ENCODE data around the gene BCL2L1.

The BCL2L1 gene

GRCh38 chr20:31712112-31712553, 10.5 kb downstream of the BCL2L1 start:
- no peak for TF ChIP-seq CTCF (IDR thresholded peaks at IDR 0.05; ENCODE audit: low read depth, low read length)
- no peak for DNase-seq (ENCODE audit: extremely low read depth, low read depth)

- no peak for DNase-seq (ENCODE audit: extremely low read depth, low read depth)
- no peak for TF ChIP-seq CTCF (IDR thresholded peaks at IDR 0.05; ENCODE audit: low read depth, low read length)
Measured at GRCh38 chr20:31711179-31712111, 11.2 kb downstream of the BCL2L1 start.

GRCh38 chr20:31710423-31711108, 12.1 kb downstream of the BCL2L1 start:
- TF ChIP-seq CTCF (IDR thresholded peaks at IDR 0.05; ENCODE audit: low read depth, low read length): no peak
- DNase-seq (ENCODE audit: extremely low read depth, low read depth): no peak

- TF ChIP-seq CTCF (IDR thresholded peaks at IDR 0.05; ENCODE audit: low read depth, low read length): no peak
- no peak for DNase-seq (ENCODE audit: extremely low read depth, low read depth)
Measured at GRCh38 chr20:31709939-31710338, 12.7 kb downstream of the BCL2L1 start.

GRCh38 chr20:31708736-31709534, 13.7 kb downstream of the BCL2L1 start:
- DNase-seq (ENCODE audit: extremely low read depth, low read depth): no peak
- no peak for TF ChIP-seq CTCF (IDR thresholded peaks at IDR 0.05; ENCODE audit: low read depth, low read length)

- no peak for TF ChIP-seq CTCF (IDR thresholded peaks at IDR 0.05; ENCODE audit: low read depth, low read length)
- no peak for DNase-seq (ENCODE audit: extremely low read depth, low read depth)
Measured at GRCh38 chr20:31707994-31708735, 14.5 kb downstream of the BCL2L1 start.

Data from AG09319 (cell line).